Measurements from ENCODE around the gene NT5DC2.

NT5DC2 gene

DNA sequence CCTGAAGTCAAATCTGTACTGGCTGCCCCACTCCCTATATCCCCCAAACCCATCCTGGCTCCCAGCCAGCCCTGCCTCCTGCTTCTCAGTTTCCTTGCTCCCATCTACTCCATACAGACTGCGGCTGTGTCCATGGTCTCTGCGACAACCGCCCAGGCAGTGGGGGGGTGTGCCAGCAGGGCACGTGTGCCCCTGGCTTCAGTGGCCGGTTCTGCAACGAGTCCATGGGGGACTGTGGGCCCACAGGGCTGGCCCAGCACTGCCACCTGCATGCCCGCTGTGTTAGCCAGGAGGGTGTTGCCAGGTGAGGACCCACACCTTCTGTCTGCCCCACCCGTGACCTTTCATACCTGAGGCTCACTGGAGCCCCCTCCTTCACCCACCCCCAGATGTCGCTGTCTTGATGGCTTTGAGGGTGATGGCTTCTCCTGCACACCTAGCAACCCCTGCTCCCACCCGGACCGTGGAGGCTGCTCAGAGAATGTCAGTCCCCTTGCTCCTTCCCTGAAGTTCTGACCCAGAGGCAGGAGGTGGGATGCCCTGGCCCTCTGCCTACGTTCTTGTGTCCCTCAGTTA, 23.8 kb downstream of the NT5DC2 start:
- DNase-seq (ENCODE audit: low read depth) = no peak

DNA sequence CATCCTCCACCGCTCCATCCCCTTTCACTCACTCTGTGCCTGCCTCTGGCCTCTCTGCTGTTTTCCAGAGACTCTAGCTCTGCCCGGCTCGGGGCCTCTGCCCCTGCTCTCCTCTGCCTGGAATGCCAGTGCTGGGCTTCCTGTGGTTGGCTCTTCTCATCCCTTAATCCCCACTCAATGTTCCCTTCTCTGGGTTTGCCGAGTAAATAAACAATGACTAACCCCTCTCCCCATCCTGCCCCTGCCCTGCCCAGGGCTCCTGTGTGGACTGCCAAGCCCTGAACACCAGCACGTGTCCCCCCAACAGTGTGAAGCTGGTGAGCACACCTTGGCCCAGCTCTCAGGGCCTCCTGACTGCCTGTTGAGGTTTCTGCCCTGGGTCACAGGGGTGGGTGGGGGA, 26.3 kb downstream of the NT5DC2 start:
- DNase-seq (ENCODE audit: low read depth) = no peak

DNA sequence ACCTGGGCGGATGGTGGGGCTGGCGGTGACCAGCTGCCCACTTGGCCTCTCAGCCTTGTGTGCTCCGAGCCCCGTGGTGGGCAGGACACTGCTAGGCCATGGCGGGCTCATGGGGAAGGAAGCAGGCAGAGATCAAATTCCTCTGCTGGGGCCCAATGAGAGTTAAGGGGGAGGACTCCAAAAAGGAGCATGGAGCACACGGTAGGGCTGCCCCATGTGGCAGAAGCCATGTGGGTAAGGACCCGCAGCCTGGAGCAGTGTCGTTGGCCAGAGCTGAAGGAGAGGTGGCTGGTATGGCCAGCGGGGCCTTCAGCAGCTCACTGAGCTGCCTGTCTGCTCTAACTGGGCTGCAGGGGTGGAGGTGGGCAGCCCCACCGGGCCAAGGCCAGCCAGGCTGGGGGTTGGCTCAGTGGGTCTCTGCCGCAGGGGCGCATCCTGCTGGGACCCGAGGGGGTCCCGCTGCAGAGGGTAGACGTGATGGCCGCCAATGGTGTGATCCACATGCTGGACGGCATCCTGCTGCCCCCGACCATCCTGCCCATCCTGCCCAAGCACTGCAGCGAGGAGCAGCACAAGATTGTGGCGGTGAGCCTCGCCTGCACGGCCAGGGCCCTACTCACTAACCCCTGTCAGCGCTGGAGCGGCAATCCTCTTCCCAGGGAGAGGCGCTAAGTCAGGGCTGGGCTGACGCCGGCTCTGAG, 27.2 kb downstream of the NT5DC2 start:
- DNase-seq (ENCODE audit: low read depth) = no peak

DNA sequence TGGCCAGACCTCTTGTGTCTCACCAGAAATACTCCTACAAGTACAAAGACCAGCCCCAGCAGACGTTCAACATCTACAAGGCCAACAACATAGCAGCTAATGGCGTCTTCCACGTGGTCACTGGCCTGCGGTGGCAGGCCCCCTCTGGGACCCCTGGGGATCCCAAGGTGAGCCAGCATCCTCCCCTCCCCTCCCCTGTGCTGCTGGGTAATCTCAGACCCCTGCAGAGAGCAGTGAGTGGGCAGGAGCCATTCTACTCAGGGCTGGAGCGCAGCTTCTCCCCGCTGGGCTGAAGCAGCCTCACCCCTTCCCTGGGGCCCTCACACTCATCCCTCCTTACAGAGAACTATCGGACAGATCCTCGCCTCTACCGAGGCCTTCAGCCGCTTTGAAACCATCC, 28.7 kb downstream of the NT5DC2 start:
- DNase-seq (ENCODE audit: low read depth) = no peak

DNA sequence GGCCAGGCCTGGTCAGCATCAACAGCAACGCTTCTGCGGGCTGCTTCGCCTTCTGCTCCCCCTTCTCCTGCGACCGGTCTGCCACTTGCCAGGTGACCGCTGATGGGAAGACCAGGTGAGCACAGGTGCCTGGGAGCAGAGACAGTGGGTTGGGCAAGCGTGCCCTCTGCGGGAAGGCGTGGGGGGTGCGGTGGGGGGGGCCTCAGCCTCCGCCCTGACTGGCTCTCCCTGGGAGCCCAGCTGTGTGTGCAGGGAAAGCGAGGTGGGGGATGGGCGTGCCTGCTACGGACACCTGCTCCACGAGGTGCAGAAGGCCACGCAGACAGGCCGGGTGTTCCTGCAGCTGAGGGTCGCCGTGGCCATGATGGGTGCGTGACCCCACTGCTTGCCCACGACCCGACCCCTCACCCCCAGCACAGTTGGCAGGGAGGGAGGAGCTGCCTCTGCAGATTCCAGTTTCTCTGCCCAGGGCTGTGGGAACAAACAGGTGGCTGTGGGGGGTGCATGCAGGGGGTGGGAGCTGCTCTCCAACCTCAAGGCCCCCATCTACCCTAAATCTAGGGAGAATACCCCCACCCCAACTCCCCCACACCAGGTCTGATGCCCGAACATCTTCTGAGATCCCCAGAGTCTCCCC, 29.8 kb downstream of the NT5DC2 start:
- DNase-seq (ENCODE audit: low read depth) = no peak

DNA sequence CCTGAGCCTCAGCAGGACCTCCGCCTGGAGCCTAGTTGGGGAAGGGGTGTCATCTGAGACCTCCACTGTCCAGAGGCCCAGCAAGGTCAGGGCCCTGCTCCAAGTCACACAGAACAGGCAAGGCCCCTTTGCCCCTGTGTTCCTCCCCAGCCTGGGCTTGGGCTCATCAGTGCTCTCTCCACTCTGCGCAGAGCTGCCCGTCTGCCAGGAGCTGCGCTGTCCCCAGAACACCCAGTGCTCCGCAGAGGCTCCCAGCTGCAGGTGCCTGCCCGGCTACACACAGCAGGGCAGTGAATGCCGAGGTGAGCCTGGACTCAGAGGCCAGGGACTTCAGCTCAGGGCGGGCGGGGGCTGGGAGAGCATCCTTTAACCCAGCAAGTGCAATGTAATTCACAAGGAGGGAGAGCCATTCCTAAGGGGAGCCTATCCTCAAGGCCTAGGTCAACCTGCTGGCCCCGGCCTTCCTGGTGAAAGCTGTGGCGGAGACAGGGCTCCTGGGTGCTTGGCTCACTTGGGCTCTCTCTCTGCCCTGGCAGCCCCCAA, 30.8 kb downstream of the NT5DC2 start:
- no peak for DNase-seq (ENCODE audit: low read depth)

DNA sequence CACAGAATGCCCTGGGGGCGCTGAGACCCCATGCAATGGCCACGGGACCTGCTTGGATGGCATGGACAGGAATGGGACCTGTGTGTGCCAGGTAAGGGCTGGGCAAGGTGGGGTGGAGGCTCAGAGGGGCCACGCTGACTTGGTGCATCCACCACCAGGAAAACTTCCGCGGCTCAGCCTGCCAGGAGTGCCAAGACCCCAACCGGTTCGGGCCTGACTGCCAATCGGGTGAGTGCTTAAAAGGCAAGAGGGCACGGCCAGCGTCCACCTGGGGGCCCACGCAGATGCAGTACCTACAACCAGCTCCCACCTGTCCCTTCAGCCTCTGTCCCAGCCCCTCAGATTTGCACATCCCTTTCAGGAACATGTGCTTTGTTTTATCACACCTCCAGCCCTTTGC, 31.7 kb downstream of the NT5DC2 start:
- DNase-seq (ENCODE audit: low read depth) = no peak

DNA sequence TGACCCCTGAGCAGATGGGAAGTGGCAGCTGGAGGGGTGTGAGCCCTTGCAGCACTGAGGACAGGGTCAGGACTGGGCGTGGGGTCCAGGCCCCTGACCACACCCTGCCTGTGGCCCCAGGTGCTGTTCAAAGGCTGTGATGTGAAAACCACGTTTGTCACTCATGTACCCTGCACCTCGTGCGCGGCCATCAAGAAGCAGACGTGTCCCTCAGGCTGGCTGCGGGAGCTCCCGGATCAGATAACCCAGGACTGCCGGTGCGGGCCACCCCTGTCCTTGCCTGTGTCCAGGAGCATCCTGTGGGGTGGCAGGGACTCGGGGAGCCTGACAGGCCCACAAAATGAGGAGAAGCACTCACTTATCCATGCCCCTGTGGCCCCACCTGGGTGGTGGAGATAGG, 32.6 kb downstream of the NT5DC2 start:
- DNase-seq (ENCODE audit: low read depth) = no peak

DNA sequence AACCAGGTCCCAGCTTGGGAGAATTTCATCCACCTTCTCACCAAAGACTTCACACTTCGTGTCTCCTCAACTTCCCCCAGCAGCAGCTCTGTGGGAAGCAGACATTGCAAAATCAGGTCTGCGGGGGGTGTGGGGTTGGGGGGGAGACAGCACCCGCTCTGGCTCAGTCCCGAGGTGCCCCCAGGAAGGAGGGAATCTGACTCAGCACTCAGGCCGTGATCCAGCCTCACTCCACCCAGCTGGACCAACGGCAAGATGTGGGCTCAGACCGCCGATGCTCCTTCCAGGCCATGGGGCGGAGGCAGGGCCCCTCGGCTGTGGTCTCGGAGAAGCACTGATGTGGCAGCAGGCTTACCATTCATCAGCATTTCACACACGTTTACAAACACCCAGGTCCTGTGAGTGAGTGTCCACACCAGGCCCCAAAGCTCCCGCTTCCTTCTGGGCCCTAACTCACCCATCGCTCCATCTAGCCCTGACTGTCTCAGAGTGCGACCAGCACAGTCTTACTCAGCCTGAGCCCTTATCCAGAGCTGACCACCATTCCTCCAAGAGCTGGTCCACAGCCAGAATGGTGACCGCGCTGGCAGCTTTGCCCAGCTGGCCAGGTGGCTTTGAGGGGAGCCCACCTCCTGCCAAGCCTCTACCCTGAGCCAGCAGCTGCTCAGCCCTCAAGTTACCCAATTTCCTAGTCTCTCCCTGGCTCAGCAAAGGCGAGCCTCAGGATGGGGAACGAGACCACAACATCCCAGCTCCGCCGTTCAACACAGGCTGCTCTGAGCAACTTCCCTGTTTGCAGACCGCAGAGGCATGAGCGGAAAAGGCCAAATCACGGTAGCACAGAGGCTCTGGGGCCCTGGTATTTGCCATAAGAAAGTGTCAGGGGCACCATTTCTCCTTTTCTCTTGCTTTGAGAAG, 35.3 kb downstream of the NT5DC2 start:
- no peak for DNase-seq (ENCODE audit: low read depth)

DNA sequence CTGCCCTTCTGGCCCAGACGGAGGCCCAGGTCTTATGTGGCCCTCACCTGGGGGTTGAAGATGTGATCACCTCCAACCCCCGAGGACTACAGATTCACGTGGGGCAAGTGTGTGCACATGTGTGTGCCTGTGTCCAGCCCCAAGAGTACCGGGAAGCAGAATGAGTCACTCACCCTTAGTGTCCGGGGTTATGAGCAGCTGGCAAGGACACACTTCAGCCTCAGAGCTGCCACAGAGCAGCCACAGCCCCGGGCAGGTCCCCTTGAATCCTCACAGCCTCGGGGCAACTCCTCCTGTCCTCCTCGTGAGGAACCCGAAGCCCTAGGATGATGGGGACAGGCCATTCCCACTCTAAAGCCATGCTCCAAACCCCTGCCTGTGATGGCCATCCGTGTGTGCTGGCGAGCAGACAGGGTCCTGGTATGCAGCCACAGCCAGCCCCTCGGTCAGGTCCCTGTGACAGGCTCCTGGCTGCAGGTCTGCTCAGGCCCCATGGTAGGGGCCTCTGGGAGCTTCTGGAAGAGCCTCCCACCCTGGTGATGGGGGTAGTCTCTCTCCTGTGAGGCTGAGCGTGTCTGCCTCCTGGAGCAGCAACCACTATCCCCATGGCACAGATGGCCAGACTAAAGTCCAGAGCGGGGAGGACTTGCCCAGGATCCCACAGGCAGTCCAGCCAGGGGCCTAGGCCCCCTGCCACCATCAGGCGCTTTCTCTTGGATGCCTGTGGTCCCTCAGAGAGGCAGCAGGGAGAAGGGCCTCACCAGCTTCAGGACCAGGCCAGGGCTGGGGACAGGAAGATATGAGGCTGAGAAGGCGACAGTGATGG, 37.7 kb downstream of the NT5DC2 start:
- no peak for DNase-seq (ENCODE audit: low read depth)

DNA sequence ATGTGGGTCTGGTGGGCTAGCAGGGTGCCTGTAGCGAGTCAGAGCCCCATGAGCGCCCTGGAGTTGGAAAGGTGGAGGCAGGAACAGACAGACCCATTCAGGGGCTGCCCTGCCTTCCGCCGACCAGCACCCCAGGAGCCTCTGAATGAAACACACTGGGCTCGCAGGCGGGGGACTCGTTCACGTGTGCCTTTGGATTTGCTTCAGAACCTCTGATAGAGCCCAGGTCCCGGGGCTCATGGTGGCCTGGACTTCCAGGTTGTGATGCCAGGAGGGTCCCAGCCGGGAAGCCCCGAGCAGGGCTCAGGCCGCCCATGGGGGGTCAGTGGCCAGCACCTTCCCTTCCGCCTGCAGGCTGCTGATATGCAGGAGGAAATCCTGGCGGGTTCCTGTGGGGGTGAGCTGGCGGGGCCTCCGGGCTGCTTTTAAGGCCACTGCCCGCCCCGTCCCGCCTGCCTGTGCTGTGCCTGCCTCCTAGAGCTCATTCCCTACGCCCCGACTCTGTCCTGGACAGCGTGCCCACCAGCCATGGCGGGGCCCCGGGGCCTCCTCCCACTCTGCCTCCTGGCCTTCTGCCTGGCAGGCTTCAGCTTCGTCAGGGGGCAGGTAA, 38.7 kb downstream of the NT5DC2 start, which contains the start of gene STAB1:
STAB1 (plus strand) TSS at position 453 of the 610 bp plus-strand sequence; CDS start at position 529, 76 bp downstream.
- no peak for DNase-seq (ENCODE audit: low read depth)

DNA sequence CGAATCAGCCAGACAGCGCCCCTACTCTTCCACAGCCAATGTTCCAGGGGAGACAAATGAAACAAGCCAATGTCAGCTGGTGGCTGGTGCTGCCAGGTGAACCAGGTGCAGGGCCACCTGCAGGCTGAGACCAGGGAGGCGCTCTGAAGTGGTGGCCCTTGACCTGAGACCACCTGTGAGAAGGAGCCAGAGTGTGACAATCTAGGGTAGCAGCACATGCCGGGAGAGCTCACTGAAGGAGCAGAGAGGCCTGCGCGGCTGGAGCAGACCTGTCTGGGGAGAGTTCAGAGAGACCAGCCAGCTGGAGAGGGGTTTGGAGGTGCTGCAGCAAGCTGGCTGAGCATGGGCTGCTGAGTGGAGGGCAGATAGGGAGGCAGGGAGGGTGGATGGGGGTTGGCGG, 39.2 kb downstream of the NT5DC2 start:
- DNase-seq (ENCODE audit: low read depth) = no peak

DNA sequence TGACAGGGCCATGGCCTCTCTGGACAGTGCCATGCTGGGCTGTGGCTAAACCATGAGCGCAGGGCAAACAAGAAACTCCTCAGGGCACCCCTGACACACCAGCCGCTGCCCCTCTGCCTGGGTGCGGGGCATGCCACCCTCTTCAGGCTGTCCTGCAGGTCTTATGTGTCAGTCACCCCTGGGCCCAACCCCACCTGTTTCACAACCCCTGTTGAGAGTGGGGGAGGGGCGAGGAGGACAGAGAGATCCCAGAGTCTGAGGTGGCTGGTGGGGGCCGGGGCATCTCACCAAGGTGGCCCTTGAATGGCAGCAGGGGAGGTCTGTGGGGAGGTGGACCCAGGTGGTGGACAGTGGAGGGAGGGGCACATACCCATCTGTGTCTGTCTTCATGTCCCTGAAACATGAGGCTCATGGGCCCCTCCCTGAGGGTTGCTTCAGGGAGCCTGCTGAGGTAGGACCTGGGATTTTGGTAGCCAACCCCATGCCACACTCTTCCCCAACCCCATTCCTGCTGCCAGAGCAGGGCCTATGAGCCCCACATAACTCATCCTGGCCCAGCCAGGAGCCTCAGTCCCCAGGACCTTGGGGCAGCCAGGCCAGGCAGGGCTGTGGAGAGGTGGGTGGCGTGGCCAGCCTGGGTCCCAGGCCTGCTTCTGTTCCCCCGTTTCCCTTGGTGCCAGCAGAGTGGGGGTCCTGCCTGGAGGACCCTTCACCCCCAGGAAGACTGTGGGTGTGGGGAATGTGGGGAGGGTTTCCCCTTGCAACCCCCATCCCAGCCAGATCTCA, 40.2 kb downstream of the NT5DC2 start:
- DNase-seq (ENCODE audit: low read depth) = no peak

DNA sequence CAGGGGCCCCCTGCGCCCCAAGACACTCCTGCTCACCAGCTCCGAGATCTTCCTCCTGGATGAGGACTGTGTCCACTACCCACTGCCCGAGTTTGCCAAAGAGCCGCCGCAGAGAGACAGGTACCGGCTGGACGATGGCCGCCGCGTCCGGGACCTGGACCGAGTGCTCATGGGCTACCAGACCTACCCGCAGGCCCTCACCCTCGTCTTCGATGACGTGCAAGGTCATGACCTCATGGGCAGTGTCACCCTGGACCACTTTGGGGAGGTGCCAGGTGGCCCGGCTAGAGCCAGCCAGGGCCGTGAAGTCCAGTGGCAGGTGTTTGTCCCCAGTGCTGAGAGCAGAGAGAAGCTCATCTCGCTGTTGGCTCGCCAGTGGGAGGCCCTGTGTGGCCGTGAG, 41.6 kb downstream of the NT5DC2 start:
- no peak for DNase-seq (ENCODE audit: low read depth)

DNA sequence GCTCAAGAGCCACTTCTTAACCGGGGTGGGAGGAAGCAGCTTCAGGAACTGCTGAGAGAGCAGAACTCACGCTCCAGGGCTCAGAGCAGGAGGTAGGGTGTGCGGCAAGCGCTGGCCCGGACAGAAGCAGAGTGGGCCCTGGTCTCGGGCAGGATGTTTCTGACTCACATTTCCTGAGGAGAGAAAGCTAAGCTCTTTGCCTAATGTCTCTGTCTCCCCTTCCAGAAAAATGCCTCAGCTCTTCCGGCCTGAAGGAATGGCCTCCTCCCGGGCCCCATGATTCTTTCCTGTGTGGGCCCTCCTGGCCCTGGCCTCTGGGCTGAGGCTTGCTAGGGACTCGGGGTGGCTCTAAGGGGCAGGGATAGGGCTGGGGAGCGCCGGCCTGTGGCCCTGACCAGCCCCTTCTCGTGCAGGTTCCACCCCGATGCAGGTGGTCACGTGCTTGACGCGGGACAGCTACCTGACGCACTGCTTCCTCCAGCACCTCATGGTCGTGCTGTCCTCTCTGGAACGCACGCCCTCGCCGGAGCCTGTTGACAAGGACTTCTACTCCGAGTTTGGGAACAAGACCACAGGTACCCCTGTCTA, 42.6 kb downstream of the NT5DC2 start:
- no peak for DNase-seq (ENCODE audit: low read depth)

DNA sequence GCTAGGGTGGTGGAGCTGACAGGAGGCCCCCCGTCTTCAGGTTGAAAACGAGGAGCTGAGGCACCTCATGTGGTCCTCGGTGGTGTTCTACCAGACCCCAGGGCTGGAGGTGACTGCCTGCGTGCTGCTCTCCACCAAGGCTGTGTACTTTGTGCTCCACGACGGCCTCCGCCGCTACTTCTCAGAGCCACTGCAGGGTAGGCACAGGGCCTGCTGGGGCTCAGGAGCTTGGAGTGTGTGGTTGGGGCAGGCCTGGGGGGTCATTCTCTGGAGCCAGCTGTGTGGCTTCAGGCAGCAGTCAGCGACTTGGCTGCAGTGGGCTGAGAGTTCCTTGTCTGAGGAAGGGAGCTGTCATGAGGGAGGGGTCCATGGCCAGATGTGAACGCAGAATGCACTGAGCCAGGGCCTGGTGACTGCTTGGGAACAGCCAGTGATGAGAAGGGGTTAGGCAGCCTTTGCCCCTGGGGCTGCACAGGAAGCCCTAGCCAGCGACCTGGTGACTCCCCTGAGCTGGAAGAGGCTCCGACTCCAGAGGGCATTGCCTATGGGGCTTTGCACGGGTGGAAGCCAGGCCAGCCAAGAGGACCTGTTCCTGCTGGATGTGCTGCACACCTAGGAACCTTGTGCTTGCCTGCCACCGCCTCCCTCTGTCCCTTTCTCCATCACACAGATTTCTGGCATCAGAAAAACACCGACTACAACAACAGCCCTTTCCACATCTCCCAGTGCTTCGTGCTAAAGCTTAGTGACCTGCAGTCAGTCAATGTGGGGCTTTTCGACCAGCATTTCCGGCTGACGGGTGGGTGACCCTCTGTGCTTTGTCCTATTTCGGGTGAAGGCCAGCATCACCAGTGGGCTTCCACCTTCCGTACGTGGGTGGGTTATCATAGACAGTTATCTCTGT, 43.4 kb downstream of the NT5DC2 start:
- no peak for DNase-seq (ENCODE audit: low read depth)

DNA sequence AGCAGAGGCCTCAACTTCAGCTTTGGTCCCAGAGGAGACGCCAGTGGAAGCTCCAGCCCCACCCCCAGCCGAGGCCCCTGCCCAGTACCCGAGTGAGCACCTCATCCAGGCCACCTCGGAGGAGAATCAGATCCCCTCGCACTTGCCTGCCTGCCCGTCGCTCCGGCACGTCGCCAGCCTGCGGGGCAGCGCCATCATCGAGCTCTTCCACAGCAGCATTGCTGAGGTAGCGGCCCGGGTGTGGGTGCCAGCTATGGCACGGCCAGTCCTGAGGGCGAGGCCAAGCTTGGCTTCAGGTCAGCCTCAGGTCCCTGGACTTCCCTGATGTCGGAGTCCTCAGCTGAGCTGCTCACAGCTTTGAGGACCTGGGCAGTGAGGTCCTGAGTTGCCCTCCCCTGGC, 44.2 kb downstream of the NT5DC2 start:
- DNase-seq (ENCODE audit: low read depth) = no peak

DNA sequence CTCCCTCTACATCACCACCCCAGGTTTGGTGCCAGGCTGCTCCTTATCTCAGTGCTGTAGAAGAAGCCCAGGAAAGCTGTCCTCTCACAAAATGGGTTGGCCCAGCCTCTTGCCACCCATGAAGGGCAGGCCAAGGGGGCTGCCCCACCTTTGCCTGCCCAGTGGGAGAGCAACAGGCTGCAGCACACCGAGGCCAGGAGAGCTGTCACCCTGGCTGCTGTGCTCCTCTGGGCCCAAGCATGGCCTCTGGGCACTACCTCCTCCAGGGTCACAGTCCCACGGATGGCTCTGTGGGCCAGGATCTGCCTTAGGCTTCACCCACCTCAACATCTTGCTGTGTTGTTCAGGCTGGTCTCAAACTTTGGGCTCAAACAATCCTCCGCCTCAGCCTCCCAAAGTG, 44.9 kb downstream of the NT5DC2 start:
- DNase-seq (ENCODE audit: low read depth) = no peak
